H9 (cell line): ENCODE measurements around the gene ANAPC1. TPM values are rescaled to one million over a fixed set of nuclear protein-coding genes. Genes with fewer than 3 reads are reported as not detected.

ENCODE experiments used
- DNase-seq: peaks from one replicate; pipeline ENCODE4 v3.0.0-alpha.2; 2017
- H2AFZ ChIP-seq: one replicate; pipeline ENCODE4 v1.6.1; 2013; ENCODE audit warnings: mild to moderate bottlenecking, low read length, control low read depth, moderate library complexity
- H2AK5ac ChIP-seq: 2 replicates; pipeline ENCODE4 v1.6.1; 2013; ENCODE audit warnings: low read length, control low read depth, mixed read lengths; ENCODE audit not compliant: insufficient read length
- H2BK120ac ChIP-seq: one replicate; pipeline ENCODE4 v1.6.1; 2013; ENCODE audit warnings: low read depth, mild to moderate bottlenecking, low read length, control low read depth, inconsistent platforms; ENCODE audit not compliant: poor library complexity, severe bottlenecking
- H2BK12ac ChIP-seq: 2 replicates; pipeline ENCODE4 v1.6.1; 2013; ENCODE audit warnings: low read length, control low read depth, mixed read lengths, low read depth; ENCODE audit not compliant: insufficient read length
- H2BK15ac ChIP-seq: 2 replicates; pipeline ENCODE4 v1.6.1; 2013; ENCODE audit warnings: low read depth, low read length, control low read depth
- H2BK20ac ChIP-seq: one replicate; pipeline ENCODE4 v1.6.1; 2013; ENCODE audit warnings: low read depth, mild to moderate bottlenecking, low read length, control low read depth, inconsistent platforms; ENCODE audit not compliant: poor library complexity, severe bottlenecking
- H2BK5ac ChIP-seq: 2 replicates; pipeline ENCODE4 v1.6.1; 2013; ENCODE audit warnings: low read length, control low read depth, mixed read lengths; ENCODE audit not compliant: insufficient read length
- H3K14ac ChIP-seq: 2 replicates; pipeline ENCODE4 v1.6.1; 2013; ENCODE audit warnings: low read length, control low read depth; ENCODE audit not compliant: insufficient read depth
- H3K18ac ChIP-seq: 2 replicates; pipeline ENCODE4 v1.6.1; 2013; ENCODE audit warnings: low read depth, mild to moderate bottlenecking, mixed read lengths, low read length, control low read depth; ENCODE audit not compliant: insufficient read length
- H3K23ac ChIP-seq: 2 replicates; pipeline ENCODE4 v1.6.1; 2013; ENCODE audit warnings: low read length, control low read depth, mixed read lengths, low read depth; ENCODE audit not compliant: insufficient read length
- H3K23me2 ChIP-seq: 2 replicates; pipeline ENCODE4 v1.6.1; 2013; ENCODE audit warnings: low read depth, mild to moderate bottlenecking, mixed read lengths, low read length, control low read depth; ENCODE audit not compliant: insufficient read length, poor library complexity, severe bottlenecking
- H3K27ac ChIP-seq: 2 replicates; pipeline ENCODE4 v1.5.1; 2013; ENCODE audit warnings: low read length, control low read depth, mixed read lengths, low read depth; ENCODE audit not compliant: insufficient read length
- H3K27me3 ChIP-seq: 2 replicates; pipeline ENCODE4 v1.6.1; 2013; ENCODE audit warnings: low read length, control low read depth, inconsistent platforms; ENCODE audit not compliant: insufficient read depth
- H3K4ac ChIP-seq: 2 replicates; pipeline ENCODE4 v1.6.1; 2013; ENCODE audit warnings: low read depth, mild to moderate bottlenecking, control low read depth, inconsistent platforms, low read length, moderate library complexity
- H3K4me1 ChIP-seq: 2 replicates; pipeline ENCODE4 v1.6.1; 2013; ENCODE audit warnings: low read length, control low read depth, inconsistent platforms; ENCODE audit not compliant: insufficient read depth
- H3K4me2 ChIP-seq: 2 replicates; pipeline ENCODE4 v1.6.1; 2013; ENCODE audit warnings: low read length, control low read depth, mixed read lengths; ENCODE audit not compliant: insufficient read length, insufficient read depth
- H3K56ac ChIP-seq: 2 replicates; pipeline ENCODE4 v1.6.1; 2013; ENCODE audit warnings: low read depth, mild to moderate bottlenecking, mixed read lengths, low read length, control low read depth; ENCODE audit not compliant: insufficient read length
- H3K79me1 ChIP-seq: 2 replicates; pipeline ENCODE4 v1.6.1; 2013; ENCODE audit warnings: low read depth, mild to moderate bottlenecking, moderate library complexity, low read length, control low read depth, inconsistent platforms; ENCODE audit not compliant: insufficient read depth, poor library complexity, severe bottlenecking
- H3K79me2 ChIP-seq: 2 replicates; pipeline ENCODE4 v1.6.1; 2013; ENCODE audit warnings: low read length, control low read depth, inconsistent platforms; ENCODE audit not compliant: insufficient read depth
- H3K9ac ChIP-seq: 2 replicates; pipeline ENCODE4 v1.6.1; 2013; ENCODE audit warnings: low read length, control low read depth, mixed read lengths; ENCODE audit not compliant: insufficient read length; ENCODE audit errors: extremely low read depth
- H3K9me3 ChIP-seq: one replicate; pipeline ENCODE4 v1.6.1; 2013; ENCODE audit warnings: low read depth, low read length, inconsistent platforms; ENCODE audit not compliant: control insufficient read depth
- H3T11ph ChIP-seq: one replicate; pipeline ENCODE4 v1.6.1; 2013; ENCODE audit warnings: mild to moderate bottlenecking, low read length, control low read depth, inconsistent platforms
- H4K20me1 ChIP-seq: one replicate; pipeline ENCODE4 v1.6.1; 2013; ENCODE audit not compliant: control insufficient read depth, insufficient read length, insufficient read depth
- H4K5ac ChIP-seq: 2 replicates; pipeline ENCODE4 v1.6.1; 2013; ENCODE audit warnings: low read depth, mild to moderate bottlenecking, mixed read lengths, low read length, control low read depth; ENCODE audit not compliant: insufficient read length
- H4K8ac ChIP-seq: replicated peaks from 2 replicates; pipeline ENCODE4 v1.6.1; 2013; ENCODE audit warnings: low read length, control low read depth, mixed read lengths, low read depth; ENCODE audit not compliant: insufficient read length
- H4K91ac ChIP-seq: 2 replicates; pipeline ENCODE4 v1.6.1; 2013; ENCODE audit warnings: low read depth, mild to moderate bottlenecking, moderate library complexity, mixed read lengths, low read length, control low read depth; ENCODE audit not compliant: insufficient read length
- H3K27ac Mint-ChIP-seq, 3 experiments: 2 replicates in 2 of 3; 3 replicates in 1 of 3; pipeline ENCODE4 v1.8.0; 2020 to 2021; ENCODE audit warnings: mixed read lengths in 3 of 3, mild to moderate bottlenecking in 1 of 3, moderate library complexity in 1 of 3
- H3K27me3 Mint-ChIP-seq: 2 replicates; pipeline ENCODE4 v1.8.0; 2021; ENCODE audit warnings: low read depth, mild to moderate bottlenecking, moderate library complexity, mixed read lengths
- H3K36me3 Mint-ChIP-seq, 3 experiments: 2 replicates in 2 of 3; 3 replicates in 1 of 3; pipeline ENCODE4 v1.8.0; 2020 to 2021; ENCODE audit warnings: low read depth in 3 of 3, mixed read lengths in 3 of 3; ENCODE audit not compliant: insufficient read depth in 1 of 3
- H3K4me1 Mint-ChIP-seq, 2 experiments: 2 replicates each; pipeline ENCODE4 v1.8.0; 2020; ENCODE audit warnings: mixed read lengths in 2 of 2
- H3K4me3 Mint-ChIP-seq, 2 experiments: 2 replicates in 1 of 2; 3 replicates in 1 of 2; pipeline ENCODE4 v1.8.0; 2020 to 2021; ENCODE audit warnings: mild to moderate bottlenecking in 2 of 2, mixed read lengths in 2 of 2, moderate library complexity in 1 of 2
- H3K9me3 Mint-ChIP-seq, 2 experiments: 2 replicates in 1 of 2; 3 replicates in 1 of 2; pipeline ENCODE4 v1.8.0; 2020; ENCODE audit warnings: mild to moderate bottlenecking in 2 of 2, mixed read lengths in 2 of 2, moderate library complexity in 1 of 2
- CTCF ChIP-seq: fragments of 200-600 bp; sonication (generic); conservative IDR thresholded peaks from 3 replicates; pipeline ENCODE4 v1.8.0; 2021; ENCODE audit warnings: antibody characterized with exemption, mild to moderate bottlenecking
- WGBS: extraction: QIAGEN DNeasy Blood & Tissue Kit; methylation state at CpG from one replicate; pipeline ENCODE4 v1.1.7; 2013; ENCODE audit warnings: missing lambda C conversion rate, low lambda C conversion rate, mixed read lengths; ENCODE audit not compliant: insufficient read length; ENCODE audit errors: extremely low coverage; 5-methylcytosine and 5-hydroxymethylcytosine counted together
- total RNA-seq: library from RNA; stranded (reverse); gene quantifications from 2 replicates; pipeline ENCODE4 v1.2.1, GENCODE V29; 2021

Gene ANAPC1
- total RNA-seq, 1 experiment from 2014 or later: 79.1 TPM

- no peaks in the 10 kb centered on the region for H3K79me1 ChIP-seq
- no peak overlapping the region for H2BK15ac ChIP-seq
- Mint-ChIP-seq H3K27me3 (no peaks in the 10 kb centered on the region), H3K36me3 (no peaks in the 10 kb centered on the region), H3K4me3 (no peak overlapping the region), H3K27ac (peak overlapping the region in 1 of 3 experiments; percentile 79; a peak in 3 of 7 replicates), H3K9me3 (no peaks in the 10 kb centered on the region), H3K4me1 (peaks cover 4 to 7% of the 10 kb centered on the region in 2 experiments; a peak in 3 of 4 replicates)
- H3K4me2 ChIP-seq: no peak overlapping the region
- H2AK5ac ChIP-seq: no peak overlapping the region
- H2BK12ac ChIP-seq: no peak overlapping the region
- H3K4ac ChIP-seq: no peak overlapping the region
- H3K23me2 ChIP-seq: no peaks in the 10 kb centered on the region
- WGBS: no CpG with 5 or more reads among the region's 8 CpGs
- TF ChIP-seq CTCF: no peak
- H3K56ac ChIP-seq: no peak overlapping the region
- H3K79me2 ChIP-seq: no peaks in the 10 kb centered on the region
- no peak overlapping the region for H3T11ph ChIP-seq
- peak overlapping the region; percentile 35 for H3K18ac ChIP-seq
- no peaks in the 10 kb centered on the region for H3K27me3 ChIP-seq
- no peaks in the 10 kb centered on the region for H3K9me3 ChIP-seq
- H3K27ac ChIP-seq: no peak overlapping the region
- no peak overlapping the region for H4K5ac ChIP-seq
- H3K9ac ChIP-seq: no peak overlapping the region
- DNase-seq: no peak
- no peak overlapping the region for H4K91ac ChIP-seq
- H3K23ac ChIP-seq: no peak overlapping the region
- no peaks in the 10 kb centered on the region for H3K4me1 ChIP-seq
- H3K14ac ChIP-seq: no peak overlapping the region
- no peak overlapping the region for H2BK5ac ChIP-seq
- H2AFZ ChIP-seq: no peak overlapping the region
- no peaks in the 10 kb centered on the region for H4K20me1 ChIP-seq
- H2BK20ac ChIP-seq: no peak overlapping the region
- no peak overlapping the region for H4K8ac ChIP-seq
- H2BK120ac ChIP-seq: no peak overlapping the region
These were observed 36.0 kb upstream of the ANAPC1 start for GRCh38 chr2:111919794-111920608.
